ENCODE measurements around the gene SLC25A21.

- TF ChIP-seq EP300 (IDR thresholded peaks at IDR 0.05): no peak
- TF ChIP-seq CTCF (IDR thresholded peaks at IDR 0.05): no peak
These were observed 247.3 kb downstream of the SLC25A21 start for GRCh38 chr14:36925094-36925493.

All from ovary (tissue), 3 donors.